Activated T-cell treated with anti-CD3 and anti-CD28 coated beads, Interleukin-2, amount 50 U/mL, for 24 hours (primary cell): ENCODE results near the gene PDE4D.
A peak's percentile ranks its signal among the peaks of the same experiment; 100 is the strongest.
"Not testable (repeated sequence)": the region's sequence is repeated elsewhere in the genome, so short reads cannot be mapped to it uniquely, and the experiment has no call there.

Experiments
- DNase-seq: peaks from one replicate; pipeline ENCODE4 v3.0.0-alpha.2; 2020
- H3K27ac Mint-ChIP-seq: 2 replicates; pipeline ENCODE4 v1.8.0; 2020; ENCODE audit warnings: mild to moderate bottlenecking, mixed read lengths
- H3K27me3 Mint-ChIP-seq: 2 replicates; pipeline ENCODE4 v1.8.0; 2020; ENCODE audit warnings: mixed read lengths
- H3K36me3 Mint-ChIP-seq: 2 replicates; pipeline ENCODE4 v1.8.0; 2020; ENCODE audit warnings: low read depth, mixed read lengths
- H3K4me1 Mint-ChIP-seq: 2 replicates; pipeline ENCODE4 v1.8.0; 2020; ENCODE audit warnings: low read depth, mixed read lengths
- H3K4me3 Mint-ChIP-seq: 2 replicates; pipeline ENCODE4 v1.8.0; 2020; ENCODE audit warnings: mild to moderate bottlenecking, moderate library complexity, mixed read lengths
- H3K9me3 Mint-ChIP-seq: 2 replicates; pipeline ENCODE4 v1.8.0; 2020; ENCODE audit warnings: mixed read lengths

Gene PDE4D

GRCh38 chr5:59407967-59408366, 485.6 kb downstream of the PDE4D start:
- no peak for DNase-seq
- Mint-ChIP-seq H3K4me3 (no peak overlapping the region), H3K36me3 (no peaks in the 10 kb centered on the region), H3K27me3 (no peaks in the 10 kb centered on the region), H3K27ac (no peak overlapping the region), H3K9me3 (peaks cover 6% of the 10 kb centered on the region), H3K4me1 (no peaks in the 10 kb centered on the region)

GRCh38 chr5:59401637-59402036, 491.9 kb downstream of the PDE4D start:
- no peak overlapping the region for H3K27ac Mint-ChIP-seq
- no peaks in the 10 kb centered on the region for H3K36me3 Mint-ChIP-seq
- H3K4me3 Mint-ChIP-seq, result no peak overlapping the region
- H3K4me1 Mint-ChIP-seq, result no peaks in the 10 kb centered on the region
- H3K27me3 Mint-ChIP-seq, result no peaks in the 10 kb centered on the region
- no peak for DNase-seq
- no peaks in the 10 kb centered on the region for H3K9me3 Mint-ChIP-seq

- H3K4me3 Mint-ChIP-seq, result not testable (repeated sequence)
These were observed 498.6 kb downstream of the PDE4D start for GRCh38 chr5:59394956-59395355.

GRCh38 chr5:59393585-59394420, 499.7 kb downstream of the PDE4D start:
- H3K9me3 Mint-ChIP-seq, result no peaks in the 10 kb centered on the region
- H3K4me3 Mint-ChIP-seq, result no peak overlapping the region
- no peak overlapping the region for H3K27ac Mint-ChIP-seq
- no peaks in the 10 kb centered on the region for H3K36me3 Mint-ChIP-seq
- peaks cover 3% of the 10 kb centered on the region for H3K27me3 Mint-ChIP-seq
- no peak for DNase-seq
- no peaks in the 10 kb centered on the region for H3K4me1 Mint-ChIP-seq

More at GRCh38 chr5:59394956-59395355, 498.6 kb downstream of the PDE4D start:
- H3K4me1 Mint-ChIP-seq, H3K36me3 Mint-ChIP-seq, DNase-seq, H3K27ac Mint-ChIP-seq, H3K27me3 Mint-ChIP-seq, H3K9me3 Mint-ChIP-seq: not testable (repeated sequence)

GRCh38 chr5:59391576-59391975, 501.9 kb downstream of the PDE4D start:
- H3K4me3 Mint-ChIP-seq, result no peak overlapping the region
- H3K27ac Mint-ChIP-seq, result no peak overlapping the region
- H3K27me3 Mint-ChIP-seq, result peaks cover 7% of the 10 kb centered on the region

GRCh38 chr5:59390989-59391388, 502.5 kb downstream of the PDE4D start:
- H3K4me1 Mint-ChIP-seq, result no peaks in the 10 kb centered on the region
- no peaks in the 10 kb centered on the region for H3K9me3 Mint-ChIP-seq
- peaks cover 9% of the 10 kb centered on the region for H3K27me3 Mint-ChIP-seq
- DNase-seq, result no peak
- H3K27ac Mint-ChIP-seq, result no peak overlapping the region
- no peaks in the 10 kb centered on the region for H3K36me3 Mint-ChIP-seq
- no peak overlapping the region for H3K4me3 Mint-ChIP-seq

More at GRCh38 chr5:59391576-59391975, 501.9 kb downstream of the PDE4D start:
- no peak for DNase-seq
- H3K36me3 Mint-ChIP-seq, result no peaks in the 10 kb centered on the region
- no peaks in the 10 kb centered on the region for H3K4me1 Mint-ChIP-seq
- H3K9me3 Mint-ChIP-seq, result no peaks in the 10 kb centered on the region

GRCh38 chr5:59390074-59390659, 503.4 kb downstream of the PDE4D start:
- no peaks in the 10 kb centered on the region for H3K4me1 Mint-ChIP-seq
- H3K4me3 Mint-ChIP-seq, result no peak overlapping the region
- no peak overlapping the region for H3K27ac Mint-ChIP-seq
- no peaks in the 10 kb centered on the region for H3K9me3 Mint-ChIP-seq
- peaks cover 9% of the 10 kb centered on the region for H3K27me3 Mint-ChIP-seq
- DNase-seq, result no peak
- no peaks in the 10 kb centered on the region for H3K36me3 Mint-ChIP-seq

GRCh38 chr5:59387127-59387526, 506.4 kb downstream of the PDE4D start:
- H3K4me3 Mint-ChIP-seq, result no peak overlapping the region
- no peaks in the 10 kb centered on the region for H3K4me1 Mint-ChIP-seq
- no peak overlapping the region for H3K27ac Mint-ChIP-seq
- H3K9me3 Mint-ChIP-seq, result no peaks in the 10 kb centered on the region
- peaks cover 13% of the 10 kb centered on the region for H3K27me3 Mint-ChIP-seq
- DNase-seq, result no peak
- no peaks in the 10 kb centered on the region for H3K36me3 Mint-ChIP-seq

- Mint-ChIP-seq H3K27me3 (peaks cover 13% of the 10 kb centered on the region), H3K36me3 (no peaks in the 10 kb centered on the region), H3K9me3 (no peaks in the 10 kb centered on the region), H3K27ac (no peak overlapping the region), H3K4me3 (no peak overlapping the region), H3K4me1 (no peaks in the 10 kb centered on the region)
- no peak for DNase-seq
These were observed 507.8 kb downstream of the PDE4D start for GRCh38 chr5:59385700-59386099.

- H3K4me1 Mint-ChIP-seq, result peaks cover 5% of the 10 kb centered on the region
- no peaks in the 10 kb centered on the region for H3K36me3 Mint-ChIP-seq
- H3K27me3 Mint-ChIP-seq, result peaks cover 4% of the 10 kb centered on the region
- no peak overlapping the region for H3K4me3 Mint-ChIP-seq
- no peak for DNase-seq
- H3K9me3 Mint-ChIP-seq, result no peaks in the 10 kb centered on the region
- no peak overlapping the region for H3K27ac Mint-ChIP-seq
These were observed 513.1 kb downstream of the PDE4D start for GRCh38 chr5:59380350-59380951.

GRCh38 chr5:59374036-59374435, 519.5 kb downstream of the PDE4D start:
- not testable (repeated sequence) for H3K36me3 Mint-ChIP-seq, H3K27ac Mint-ChIP-seq, H3K4me1 Mint-ChIP-seq, DNase-seq, H3K4me3 Mint-ChIP-seq
- H3K27me3 Mint-ChIP-seq, result peaks cover 24% of the 10 kb centered on the region
- peaks cover 11% of the 10 kb centered on the region for H3K9me3 Mint-ChIP-seq

GRCh38 chr5:59371525-59372127, 521.9 kb downstream of the PDE4D start:
- H3K27ac Mint-ChIP-seq, result no peak overlapping the region
- H3K36me3 Mint-ChIP-seq, result no peaks in the 10 kb centered on the region
- peaks cover 29% of the 10 kb centered on the region for H3K27me3 Mint-ChIP-seq
- no peak for DNase-seq
- H3K9me3 Mint-ChIP-seq, result peaks cover 11% of the 10 kb centered on the region
- no peak overlapping the region for H3K4me3 Mint-ChIP-seq
- peaks cover 2% of the 10 kb centered on the region for H3K4me1 Mint-ChIP-seq

- no peak for DNase-seq
- Mint-ChIP-seq H3K27me3 (peaks cover 26% of the 10 kb centered on the region), H3K4me1 (peaks cover 2% of the 10 kb centered on the region), H3K9me3 (peaks cover 2% of the 10 kb centered on the region), H3K27ac (no peak overlapping the region), H3K36me3 (no peaks in the 10 kb centered on the region), H3K4me3 (no peak overlapping the region)
These were observed 524.6 kb downstream of the PDE4D start for GRCh38 chr5:59368951-59369350.

GRCh38 chr5:59367791-59368394, 525.6 kb downstream of the PDE4D start:
- peaks cover 2% of the 10 kb centered on the region for H3K4me1 Mint-ChIP-seq
- H3K36me3 Mint-ChIP-seq, result no peaks in the 10 kb centered on the region
- no peaks in the 10 kb centered on the region for H3K9me3 Mint-ChIP-seq
- H3K27me3 Mint-ChIP-seq, result peaks cover 26% of the 10 kb centered on the region
- no peak overlapping the region for H3K4me3 Mint-ChIP-seq
- no peak overlapping the region for H3K27ac Mint-ChIP-seq
- DNase-seq, result peak; percentile 42
